ENCODE measurements around the gene MINDY4B. TPM values are rescaled to one million over a fixed set of nuclear protein-coding genes. Genes with fewer than 3 reads are reported as not detected.

The MINDY4B gene
- total RNA-seq: under 1 TPM in 4 of 8 experiments, not detected in 4; 0.66 to 0.92 (median 0.81) TPM

DNA sequence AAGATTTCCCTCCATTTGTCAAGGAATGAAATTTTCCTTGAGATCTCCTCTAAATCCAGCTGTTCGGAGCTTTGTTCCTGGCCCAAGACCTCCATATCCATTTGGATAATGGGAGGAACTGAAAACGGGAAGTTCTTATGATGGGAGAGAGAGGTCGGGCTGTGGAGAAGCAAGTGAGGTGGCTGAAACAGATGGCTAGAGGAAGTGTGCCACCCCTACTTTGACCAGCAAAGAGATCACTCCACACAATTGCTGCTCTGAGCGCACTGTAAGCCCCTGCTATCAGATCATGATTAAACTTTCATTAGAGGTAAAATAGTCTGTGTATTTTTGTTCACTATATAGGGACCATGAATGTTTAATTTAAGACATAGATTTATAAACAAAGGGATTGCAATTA, at the start of gene MINDY4B:
MINDY4B (minus strand) TSS at position 101 of the 400 bp plus-strand sequence; CDS start at position 101, 0 bp downstream.
- ATAC-seq (replicated peaks in 6 of 8): no peak
- in situ Hi-C loops (cut with MboI; ENCODE audit: low pct_unique_long_range_greater_than_20kb in 2 of 9, low sequenced_read_pairs in 9 of 9, unreplicated experiment in 9 of 9): loop anchor here in 2 of 9 experiments (25.0 kb wide), 2 partner anchors 207 to 232 kb away; no protein-coding TSS in a partner anchor
- Histone ChIP-seq H3K4me3 (no peak within 1 kb of the TSS), H3K4me1 (replicated peaks in 1 of 2) (peaks cover 0 to 3% of the 10 kb centered on the region in 2 donors), H3K27ac (no peak within 1 kb of the TSS)
- WGBS, 10 experiments: 17 to 100% (median 89%) methylated on average over 2 to 4 of the region's 4 CpGs; no CpG with 5 or more reads in 2 of the 10 experiments

DNA sequence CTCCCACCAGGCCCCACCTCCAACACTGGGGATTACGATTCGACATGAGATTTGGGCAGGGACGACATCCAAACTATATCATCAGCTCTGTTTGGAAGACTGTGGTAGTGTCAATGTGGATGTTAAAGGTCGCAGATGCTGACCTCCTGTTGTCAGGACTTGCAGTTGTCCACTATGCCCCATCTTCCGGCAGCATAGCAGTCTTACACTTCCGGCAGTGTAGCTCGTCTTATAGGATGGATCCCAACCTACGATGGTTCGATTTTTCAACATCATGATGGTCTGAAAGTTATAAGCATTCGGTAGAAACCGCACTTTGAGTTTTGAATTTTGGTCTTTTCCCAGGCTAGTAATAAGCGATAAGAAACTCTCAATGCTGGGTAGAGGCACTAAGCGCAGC, 46.7 kb upstream of the MINDY4B start:
- no peaks in the 10 kb centered on the region for H3K4me1 ChIP-seq (replicated peaks in 1 of 2)
- H3K4me3 ChIP-seq: no peak overlapping the region
- ATAC-seq (replicated peaks in 6 of 8): no peak
- 74 to 100% (median 90%) methylated on average over 3 to 12 of the region's 13 CpGs; no CpG with 5 or more reads in 3 of the 10 experiments for WGBS, 10 experiments
- in situ Hi-C loops (cut with MboI; ENCODE audit: low pct_unique_long_range_greater_than_20kb in 2 of 9, low sequenced_read_pairs in 9 of 9, unreplicated experiment in 9 of 9): no loop called here
- H3K27ac ChIP-seq: no peak overlapping the region

DNA sequence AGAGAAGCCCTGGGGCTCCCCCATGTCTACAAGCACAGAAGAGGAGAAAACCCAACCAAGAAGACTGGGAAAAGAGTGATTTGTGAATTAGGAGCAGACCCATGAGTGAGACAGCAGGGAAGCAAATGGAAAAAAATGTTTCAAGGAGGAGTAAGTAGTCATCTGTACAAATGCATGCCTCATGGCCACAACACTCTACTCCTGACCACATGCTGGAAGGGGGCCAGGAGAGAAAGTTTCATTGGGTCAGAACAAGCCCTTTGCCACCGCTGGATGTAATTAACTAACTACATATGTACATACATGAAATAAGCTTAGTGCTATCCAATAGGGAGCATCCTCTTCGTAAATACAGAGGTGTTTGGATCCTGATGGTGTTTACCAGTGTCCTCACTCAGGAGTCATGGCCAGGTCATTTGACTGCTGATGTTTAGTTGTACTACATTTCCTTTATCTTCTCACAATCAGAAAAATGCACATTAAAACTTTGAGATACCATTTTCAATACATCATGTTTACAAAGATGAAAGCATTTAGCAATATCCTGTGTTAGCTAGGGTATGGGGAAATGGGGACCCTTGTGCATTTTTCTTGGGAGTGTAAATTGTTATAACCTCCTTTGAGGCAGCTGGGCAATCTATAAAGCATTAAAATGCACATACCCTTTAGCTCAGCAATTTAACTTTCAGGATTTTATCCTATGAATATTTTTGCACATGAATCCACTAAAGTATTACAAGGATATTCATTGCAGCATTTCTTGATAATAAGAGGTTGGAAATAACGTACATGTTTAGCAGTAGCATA, 40.2 kb upstream of the MINDY4B start:
- in situ Hi-C loops (cut with MboI; ENCODE audit: low pct_unique_long_range_greater_than_20kb in 2 of 9, low sequenced_read_pairs in 9 of 9, unreplicated experiment in 9 of 9): no loop called here
- ATAC-seq (replicated peaks in 6 of 8): peak in 5 of 8 experiments; percentile 33 to 93 (median 91)

DNA sequence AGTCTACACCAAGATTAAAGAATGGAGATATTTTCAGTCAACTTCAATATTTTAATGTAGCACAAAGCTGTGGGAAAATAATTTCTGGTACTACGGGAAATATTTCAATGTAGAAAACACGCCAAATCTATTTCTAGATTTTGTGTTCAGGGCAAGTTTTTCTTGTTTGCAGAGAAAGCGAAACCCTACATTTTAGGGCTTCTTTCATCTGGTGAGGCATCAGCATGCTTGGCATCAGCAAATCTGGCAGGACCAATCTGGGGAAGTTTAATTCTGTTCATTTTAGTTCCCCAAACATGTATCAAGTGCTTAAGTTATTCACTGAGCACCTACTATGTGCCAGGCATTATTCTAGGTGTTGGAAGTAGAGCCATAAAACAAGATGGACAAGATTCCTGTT, 37.0 kb upstream of the MINDY4B start:
- ATAC-seq (replicated peaks in 6 of 8): no peak
- in situ Hi-C loops (cut with MboI; ENCODE audit: low pct_unique_long_range_greater_than_20kb in 2 of 9, low sequenced_read_pairs in 9 of 9, unreplicated experiment in 9 of 9): no loop called here
- Histone ChIP-seq H3K27ac (no peak overlapping the region), H3K4me3 (no peak overlapping the region), H3K4me1 (replicated peaks in 1 of 2) (peaks cover 0 to 3% of the 10 kb centered on the region in 2 donors)
- 46 to 100% (median 83%) methylated on average over 2 to 3 of the region's 3 CpGs for WGBS, 10 experiments

More for the DNA sequence above, 40.2 kb upstream of the MINDY4B start:
- 0 to 100% (median 60%) methylated on average over 1 to 3 of the region's 3 CpGs for WGBS, 10 experiments
- Histone ChIP-seq H3K27ac (no peak overlapping the region), H3K4me1 (replicated peaks in 1 of 2) (peaks cover 0 to 3% of the 10 kb centered on the region in 2 donors), H3K4me3 (no peak overlapping the region)

DNA sequence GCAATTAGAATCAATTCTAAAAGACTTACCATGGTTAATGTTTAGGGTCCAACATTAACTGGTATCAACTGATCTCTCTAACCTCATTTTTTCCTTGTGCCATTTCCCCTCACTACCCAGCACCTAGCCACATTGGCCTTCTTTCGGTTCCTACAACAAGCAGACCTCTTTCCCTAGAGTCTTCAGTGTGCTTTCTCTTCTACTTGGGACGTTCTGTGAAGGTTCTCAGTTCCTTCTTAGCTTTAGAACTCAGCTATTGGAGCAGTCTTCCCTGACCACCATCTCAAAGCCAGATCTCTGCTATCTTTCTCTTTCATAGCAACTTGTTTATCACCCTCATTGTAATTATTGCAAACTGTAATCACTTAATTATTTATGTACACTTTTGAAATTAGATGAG, 31.5 kb upstream of the MINDY4B start:
- H3K4me1 ChIP-seq (replicated peaks in 1 of 2): peaks cover 0 to 5% of the 10 kb centered on the region in 2 donors
- H3K4me3 ChIP-seq: no peak overlapping the region
- H3K27ac ChIP-seq: no peak overlapping the region
- no peak for ATAC-seq (replicated peaks in 6 of 8)
- in situ Hi-C loops (cut with MboI; ENCODE audit: low pct_unique_long_range_greater_than_20kb in 2 of 9, low sequenced_read_pairs in 9 of 9, unreplicated experiment in 9 of 9): no loop called here
- WGBS, 10 experiments: 18 to 75% (median 56%) methylated on average over 1 to 2 of the region's 2 CpGs; no CpG with 5 or more reads in 1 of the 10 experiments

DNA sequence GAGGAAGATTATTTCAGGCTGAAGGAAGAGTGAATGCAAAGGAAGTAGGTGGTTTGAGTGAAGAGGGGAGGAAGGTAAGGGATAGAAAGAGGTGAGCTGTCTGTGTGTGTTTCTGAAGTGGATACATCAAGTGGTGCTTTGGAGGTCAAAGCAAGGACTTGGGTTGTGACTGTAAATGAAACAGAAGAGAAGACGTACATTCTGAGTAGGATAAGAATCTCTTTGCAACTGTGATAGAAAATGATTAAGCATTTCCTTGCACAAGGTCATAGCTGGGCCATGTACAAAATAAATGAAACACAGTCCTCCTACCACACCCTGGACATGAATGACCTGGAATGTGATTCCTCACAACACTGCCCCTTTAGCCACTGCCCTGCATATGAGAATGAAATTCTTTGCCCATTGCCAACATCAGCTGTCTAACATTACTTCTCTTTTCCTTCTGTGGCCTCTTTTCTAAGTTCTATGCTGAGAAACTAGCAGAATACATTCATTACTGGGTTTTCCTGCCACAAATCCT, 28.3 kb upstream of the MINDY4B start:
- ATAC-seq (replicated peaks in 6 of 8): peak in 5 of 8 experiments; percentile 25 to 99 (median 96)
- WGBS, 10 experiments: 0 to 67% (median 17%) methylated on average over 1 of the region's 1 CpG; no CpG with 5 or more reads in 2 of the 10 experiments
- no peak overlapping the region for H3K4me3 ChIP-seq
- in situ Hi-C loops (cut with MboI; ENCODE audit: low pct_unique_long_range_greater_than_20kb in 2 of 9, low sequenced_read_pairs in 9 of 9, unreplicated experiment in 9 of 9): no loop called here
- H3K27ac ChIP-seq: no peak overlapping the region
- H3K4me1 ChIP-seq (replicated peaks in 1 of 2): peaks cover 0 to 5% of the 10 kb centered on the region in 2 donors

DNA sequence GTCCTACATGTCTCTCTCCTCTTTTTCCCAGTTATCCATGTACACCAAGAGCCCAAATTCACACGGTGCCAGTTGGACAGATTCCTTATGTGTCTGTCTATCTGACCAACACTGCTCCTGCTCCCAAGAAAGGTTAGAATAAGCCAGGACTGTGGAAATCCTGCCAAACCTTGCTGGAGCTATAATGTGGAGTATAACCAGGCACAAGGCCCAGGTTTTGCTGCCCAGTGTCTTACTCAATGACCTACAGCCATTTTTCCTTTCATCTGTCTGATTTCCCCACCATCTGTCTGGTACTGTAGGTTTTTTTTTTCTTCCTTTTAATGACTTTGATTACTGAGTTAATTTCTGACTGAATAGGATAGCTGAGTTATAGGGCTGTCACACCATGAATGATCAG, 26.5 kb upstream of the MINDY4B start:
- Histone ChIP-seq H3K4me1 (replicated peaks in 1 of 2) (peaks cover 0 to 5% of the 10 kb centered on the region in 2 donors), H3K27ac (no peak overlapping the region), H3K4me3 (no peak overlapping the region)
- in situ Hi-C loops (cut with MboI; ENCODE audit: low pct_unique_long_range_greater_than_20kb in 2 of 9, low sequenced_read_pairs in 9 of 9, unreplicated experiment in 9 of 9): no loop called here
- no peak for ATAC-seq (replicated peaks in 6 of 8)
- 40 to 100% (median 72%) methylated on average over 1 of the region's 1 CpG; no CpG with 5 or more reads in 6 of the 10 experiments for WGBS, 10 experiments

DNA sequence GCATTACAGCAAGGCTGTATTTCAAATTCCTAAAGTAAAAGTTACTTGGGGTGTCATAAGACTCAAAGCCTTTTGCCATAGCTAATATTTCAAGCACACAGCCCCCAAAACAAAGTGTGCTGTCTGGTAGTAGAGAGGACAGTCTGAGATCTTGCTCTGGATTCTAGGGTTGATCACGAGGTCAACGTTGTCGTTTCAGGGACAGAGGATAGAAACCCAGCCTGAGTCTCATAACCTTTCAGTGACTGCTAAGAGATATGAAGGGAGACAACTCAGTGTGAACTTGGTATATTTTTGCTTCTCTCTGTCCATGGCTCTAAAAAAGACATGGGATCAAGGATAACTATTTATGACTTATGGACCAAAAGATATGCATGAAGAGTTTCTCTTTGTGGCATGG, 25.6 kb upstream of the MINDY4B start:
- in situ Hi-C loops (cut with MboI; ENCODE audit: low pct_unique_long_range_greater_than_20kb in 2 of 9, low sequenced_read_pairs in 9 of 9, unreplicated experiment in 9 of 9): no loop called here
- H3K27ac ChIP-seq: no peak overlapping the region
- peaks cover 3 to 8% of the 10 kb centered on the region in 2 donors for H3K4me1 ChIP-seq (replicated peaks in 1 of 2)
- no peak for ATAC-seq (replicated peaks in 6 of 8)
- WGBS, 10 experiments: 31 to 83% (median 62%) methylated on average over 1 to 3 of the region's 3 CpGs; no CpG with 5 or more reads in 4 of the 10 experiments
- H3K4me3 ChIP-seq: no peak overlapping the region

DNA sequence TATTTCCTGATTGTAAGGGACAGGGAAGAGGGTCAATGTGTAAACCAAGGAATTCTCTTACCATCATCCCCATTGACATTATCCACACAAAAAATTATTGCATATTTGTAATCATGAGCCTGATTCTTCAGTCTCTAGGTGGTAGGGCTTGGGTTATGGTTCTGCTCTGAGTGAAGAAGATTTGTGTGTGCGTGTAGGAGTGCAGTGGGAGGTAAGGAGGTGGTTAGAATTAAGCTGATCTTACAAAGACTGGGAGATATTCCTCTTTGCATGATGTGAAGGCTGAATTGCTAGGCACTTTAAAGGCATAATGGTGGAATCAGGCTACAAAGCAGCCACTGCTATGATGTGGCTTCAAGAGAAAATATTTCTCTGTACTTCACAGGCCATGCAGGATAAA, 23.0 kb upstream of the MINDY4B start:
- ATAC-seq (replicated peaks in 6 of 8): no peak
- H3K27ac ChIP-seq: no peak overlapping the region
- H3K4me3 ChIP-seq: no peak overlapping the region
- peaks cover 3 to 5% of the 10 kb centered on the region in 2 donors for H3K4me1 ChIP-seq (replicated peaks in 1 of 2)
- WGBS, 10 experiments: 40 to 89% (median 71%) methylated on average over 1 of the region's 1 CpG; no CpG with 5 or more reads in 3 of the 10 experiments
- in situ Hi-C loops (cut with MboI; ENCODE audit: low pct_unique_long_range_greater_than_20kb in 2 of 9, low sequenced_read_pairs in 9 of 9, unreplicated experiment in 9 of 9): no loop called here

DNA sequence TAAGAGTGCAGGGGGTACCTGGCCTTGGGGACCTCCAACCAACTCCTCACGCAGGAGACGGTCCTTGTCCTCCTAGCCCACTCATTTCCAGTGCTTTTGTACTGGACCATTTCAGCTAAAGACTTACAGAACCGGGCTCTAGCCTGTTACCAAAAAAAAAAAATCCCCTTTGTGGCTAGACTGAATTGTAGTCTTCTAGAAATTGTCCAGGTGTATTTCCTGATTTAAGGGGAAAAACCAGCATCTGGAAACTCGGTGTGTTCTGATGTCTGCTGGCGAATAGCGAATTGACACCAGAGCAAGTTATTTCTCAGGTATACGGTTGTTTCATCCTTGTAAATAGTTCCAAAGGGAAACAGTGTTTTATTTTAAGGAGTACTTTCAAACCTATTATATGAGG, 21.1 kb upstream of the MINDY4B start:
- no peak for ATAC-seq (replicated peaks in 6 of 8)
- Histone ChIP-seq H3K4me1 (replicated peaks in 1 of 2) (peaks cover 3 to 5% of the 10 kb centered on the region in 2 donors), H3K27ac (no peak overlapping the region), H3K4me3 (no peak overlapping the region)
- 73 to 100% (median 88%) methylated on average over 3 to 7 of the region's 7 CpGs; no CpG with 5 or more reads in 1 of the 10 experiments for WGBS, 10 experiments
- in situ Hi-C loops (cut with MboI; ENCODE audit: low pct_unique_long_range_greater_than_20kb in 2 of 9, low sequenced_read_pairs in 9 of 9, unreplicated experiment in 9 of 9): no loop called here

DNA sequence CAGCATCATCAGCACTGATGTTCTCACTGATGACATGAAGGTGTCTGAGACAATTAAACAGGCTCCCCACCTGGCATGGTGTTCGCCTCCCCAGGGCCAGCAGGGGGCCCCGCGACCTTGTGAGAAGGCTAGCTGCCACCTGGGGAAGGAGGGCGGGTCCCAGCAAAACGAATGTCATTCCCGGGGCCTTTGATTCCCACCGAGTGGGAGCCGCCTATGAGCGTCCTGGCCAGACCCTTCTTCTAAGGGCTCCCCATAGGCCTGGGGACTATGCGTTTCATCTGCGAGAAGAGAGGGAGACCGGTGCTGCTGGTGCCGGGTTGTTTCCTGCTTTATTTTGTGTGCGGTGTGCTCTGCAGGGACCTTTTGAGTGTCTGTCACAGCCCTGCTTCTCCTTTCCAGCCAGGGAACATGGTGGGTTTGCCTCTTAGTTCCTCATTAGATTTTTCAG, 20.5 kb upstream of the MINDY4B start:
- in situ Hi-C loops (cut with MboI; ENCODE audit: low pct_unique_long_range_greater_than_20kb in 2 of 9, low sequenced_read_pairs in 9 of 9, unreplicated experiment in 9 of 9): no loop called here
- Histone ChIP-seq H3K27ac (no peak overlapping the region), H3K4me3 (peak overlapping the region in 1 of 5 donors; percentile 15), H3K4me1 (replicated peaks in 1 of 2) (peaks cover 3 to 5% of the 10 kb centered on the region in 2 donors)
- WGBS, 10 experiments: 0 to 57% (median 40%) methylated on average over 1 to 5 of the region's 14 CpGs; no CpG with 5 or more reads in 3 of the 10 experiments
- peak; percentile 83 to 99 (median 96) for ATAC-seq (replicated peaks in 6 of 8)

DNA sequence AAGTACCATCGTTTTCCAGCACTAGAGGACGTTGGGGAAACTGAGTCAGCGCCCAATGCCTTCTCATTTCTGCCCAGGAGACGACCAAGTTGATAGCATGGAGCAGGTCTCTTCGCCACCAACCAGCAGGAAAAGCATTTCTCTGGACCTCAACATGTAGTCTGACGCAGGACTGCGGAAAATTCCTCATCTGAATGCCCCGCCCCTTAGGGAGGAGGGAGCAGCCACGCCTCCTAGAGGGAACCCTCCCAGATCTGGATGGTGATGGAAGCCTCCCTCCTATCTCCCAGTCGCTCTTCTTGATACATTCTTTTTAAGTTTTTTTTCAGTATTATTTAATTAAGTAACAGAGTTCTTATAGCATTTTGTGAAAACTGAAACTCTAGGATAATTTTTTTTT, 17.4 kb upstream of the MINDY4B start:
- 45 to 100% (median 74%) methylated on average over 1 to 10 of the region's 10 CpGs for WGBS, 10 experiments
- in situ Hi-C loops (cut with MboI; ENCODE audit: low pct_unique_long_range_greater_than_20kb in 2 of 9, low sequenced_read_pairs in 9 of 9, unreplicated experiment in 9 of 9): loop anchor here in 2 of 9 experiments (25.0 kb wide), 2 partner anchors 190 to 215 kb away; no protein-coding TSS in a partner anchor
- Histone ChIP-seq H3K4me1 (replicated peaks in 1 of 2) (peaks cover 8% of the 10 kb centered on the region in 2 donors), H3K27ac (no peak overlapping the region), H3K4me3 (no peak overlapping the region)
- ATAC-seq (replicated peaks in 6 of 8): peak in 1 of 8 experiments; percentile 38

DNA sequence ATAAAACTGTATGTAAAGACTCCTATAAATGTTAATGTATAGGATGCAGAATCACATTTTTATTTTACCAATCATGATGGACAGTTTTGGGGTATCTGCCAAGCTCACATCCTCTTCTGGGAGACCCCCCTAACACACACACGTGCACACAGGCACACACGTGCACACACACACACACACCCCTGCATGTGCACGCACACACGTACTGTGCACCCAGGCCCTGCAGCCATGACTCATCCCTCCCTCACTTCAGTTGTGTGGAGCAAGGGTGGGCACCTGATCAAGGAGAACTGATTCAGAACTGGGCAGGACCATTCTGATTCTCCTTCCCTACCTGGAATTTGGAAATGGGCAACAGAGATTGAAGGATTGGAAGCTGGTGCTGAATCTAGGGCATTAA, 16.0 kb upstream of the MINDY4B start:
- peak in 4 of 8 experiments; percentile 28 to 51 (median 39) for ATAC-seq (replicated peaks in 6 of 8)
- in situ Hi-C loops (cut with MboI; ENCODE audit: low pct_unique_long_range_greater_than_20kb in 2 of 9, low sequenced_read_pairs in 9 of 9, unreplicated experiment in 9 of 9): loop anchor here in 2 of 9 experiments (25.0 kb wide), 2 partner anchors 191 to 216 kb away; no protein-coding TSS in a partner anchor

More for the DNA sequence above, 16.0 kb upstream of the MINDY4B start:
- Histone ChIP-seq H3K4me3 (no peak overlapping the region), H3K27ac (no peak overlapping the region), H3K4me1 (replicated peaks in 1 of 2) (peaks cover 8% of the 10 kb centered on the region in 2 donors)
- WGBS, 10 experiments: 30 to 90% (median 83%) methylated on average over 1 to 4 of the region's 4 CpGs; no CpG with 5 or more reads in 4 of the 10 experiments
